Esophagus squamous epithelium (tissue), 5 donors: Measurements from ENCODE around the gene PIP5KL1. TPM values are rescaled to one million over a fixed set of nuclear protein-coding genes. Genes with fewer than 3 reads are reported as not detected.

Experiments
- DNase-seq: peaks from one replicate; lab custom pipeline; 2025; lab: John Stamatoyannopoulos, UW
- H3K27ac ChIP-seq, 4 donors: fragments of 200-600 bp; sonication (generic); one replicate each; pipeline ENCODE4 v1.5.1; 2016 to 2019; ENCODE audit warnings: mild to moderate bottlenecking in 1 of 4
- H3K27me3 ChIP-seq, 4 donors: fragments of 200-600 bp; sonication (generic); 1 replicate in 3 of 4; 2 replicates in 1 of 4; pipeline versions ENCODE4 v1.5.1 to v1.6.0; 2017 to 2021; ENCODE audit warnings: antibody characterized with exemption in 1 of 4
- H3K36me3 ChIP-seq, 3 donors: fragments of 200-600 bp; sonication (generic); one replicate each; pipeline ENCODE4 v1.5.1; 2016 to 2019
- H3K4me1 ChIP-seq, 3 donors: fragments of 200-600 bp; sonication (generic); one replicate each; pipeline ENCODE4 v1.5.1; 2017 to 2019
- H3K4me3 ChIP-seq, 4 donors: fragments of 200-600 bp; sonication (generic); 1 replicate in 3 of 4; 2 replicates in 1 of 4; pipeline ENCODE4 v1.5.1; 2016 to 2019; ENCODE audit warnings: mild to moderate bottlenecking in 2 of 4, moderate library complexity in 1 of 4
- H3K9me3 ChIP-seq, 3 donors: fragments of 200-600 bp; sonication (generic); one replicate each; pipeline ENCODE4 v1.5.1; 2016 to 2019
- POLR2A ChIP-seq, 4 donors: fragments of 450-650 bp; IDR thresholded peaks; one replicate each; pipeline ENCODE4 v1.6.1; 2017; ENCODE audit warnings: antibody characterized with exemption in 4 of 4, mild to moderate bottlenecking in 4 of 4, moderate library complexity in 3 of 4
- WGBS, 2 donors: methylation state at CpG; one replicate each; pipeline ENCODE4 v1.1.5; 2018; 5-methylcytosine and 5-hydroxymethylcytosine counted together
- intact Hi-C: fragments of 100-400 bp; cut with DNase I; formaldehyde crosslinking; loops from one replicate; pipeline ENCODE4 v1.15.0; 2022
- total RNA-seq, 4 donors: library from RNA; depleted of rRNA; stranded (reverse); fragments of >200 nt; gene quantifications; one replicate each; pipeline ENCODE4 v1.1.0, GENCODE V29; 2016
- TF ChIP-seq, protein P1 (sequence below), 6 experiments: fragments of 450-650 bp in 4 of 6; fragments of 200-600 bp in 2 of 6; sonication (generic) in 2 of 6; IDR thresholded peaks; one replicate each; pipeline ENCODE4 v1.5.1; 2016 to 2019; ENCODE audit warnings: antibody characterized with exemption in 6 of 6, mild to moderate bottlenecking in 4 of 6, moderate library complexity in 4 of 6
- donor health status: DM: yes; HTN: yes; CAD: no.

The PIP5KL1 gene
- total RNA-seq, 4 donors from 2014 or later = 3.1 to 4.6 (median 3.6) TPM; not detected in 1

DNA sequence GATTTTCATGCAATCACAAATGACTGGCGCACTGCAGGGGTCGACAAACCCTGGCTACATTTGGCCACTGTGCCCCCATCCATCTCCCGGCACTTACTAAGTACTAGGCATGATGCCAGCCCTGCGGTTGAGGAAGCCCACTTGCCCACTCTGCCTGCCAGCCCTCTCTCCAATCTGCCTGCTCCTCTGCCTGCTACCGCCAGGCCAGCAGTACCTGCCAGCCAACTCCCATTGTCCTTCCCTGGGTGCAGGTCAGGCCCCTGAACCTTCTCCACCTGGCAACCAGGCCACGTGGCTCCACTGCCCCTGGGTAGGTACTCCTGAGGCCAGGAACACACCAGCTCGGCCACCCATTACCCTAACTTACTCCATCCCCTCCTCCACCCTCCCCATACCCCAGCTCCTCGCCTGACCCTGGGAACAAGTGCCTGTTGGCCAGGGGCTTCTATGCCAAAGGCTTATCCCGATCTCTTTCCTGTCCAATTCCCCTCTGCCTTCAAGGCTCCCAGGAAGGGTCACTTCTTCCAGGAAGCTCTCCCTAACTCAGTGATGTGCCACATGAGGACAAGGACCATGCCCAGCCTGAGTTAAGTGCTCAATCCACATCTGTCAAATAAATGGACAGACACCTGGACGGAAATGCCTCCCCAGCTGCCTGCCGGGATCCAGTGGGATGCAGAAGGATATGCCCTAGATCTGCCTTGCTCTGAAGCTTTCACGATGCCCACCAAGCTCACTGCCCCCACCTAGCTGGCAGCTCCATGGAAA, 43.6 kb upstream of the PIP5KL1 start:
- H3K36me3 ChIP-seq = no peaks in the 10 kb centered on the region
- H3K27ac ChIP-seq = peak overlapping the region; percentile 95 to 99 (median 97)
- H3K4me1 ChIP-seq = peaks cover 94 to 100% (median 100%) of the 10 kb centered on the region in 3 donors
- WGBS, 2 donors = 61 to 63% methylated on average over 10 to 12 of the region's 12 CpGs
- intact Hi-C loops = no loop called here
- TF ChIP-seq POLR2A (IDR thresholded peaks at IDR 0.05) = no peak
- TF ChIP-seq, protein P1, sequence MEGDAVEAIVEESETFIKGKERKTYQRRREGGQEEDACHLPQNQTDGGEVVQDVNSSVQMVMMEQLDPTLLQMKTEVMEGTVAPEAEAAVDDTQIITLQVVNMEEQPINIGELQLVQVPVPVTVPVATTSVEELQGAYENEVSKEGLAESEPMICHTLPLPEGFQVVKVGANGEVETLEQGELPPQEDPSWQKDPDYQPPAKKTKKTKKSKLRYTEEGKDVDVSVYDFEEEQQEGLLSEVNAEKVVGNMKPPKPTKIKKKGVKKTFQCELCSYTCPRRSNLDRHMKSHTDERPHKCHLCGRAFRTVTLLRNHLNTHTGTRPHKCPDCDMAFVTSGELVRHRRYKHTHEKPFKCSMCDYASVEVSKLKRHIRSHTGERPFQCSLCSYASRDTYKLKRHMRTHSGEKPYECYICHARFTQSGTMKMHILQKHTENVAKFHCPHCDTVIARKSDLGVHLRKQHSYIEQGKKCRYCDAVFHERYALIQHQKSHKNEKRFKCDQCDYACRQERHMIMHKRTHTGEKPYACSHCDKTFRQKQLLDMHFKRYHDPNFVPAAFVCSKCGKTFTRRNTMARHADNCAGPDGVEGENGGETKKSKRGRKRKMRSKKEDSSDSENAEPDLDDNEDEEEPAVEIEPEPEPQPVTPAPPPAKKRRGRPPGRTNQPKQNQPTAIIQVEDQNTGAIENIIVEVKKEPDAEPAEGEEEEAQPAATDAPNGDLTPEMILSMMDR (IDR thresholded peaks at IDR 0.05) = no peak
- H3K9me3 ChIP-seq = no peaks in the 10 kb centered on the region
- no peak for DNase-seq
- H3K27me3 ChIP-seq = no peaks in the 10 kb centered on the region
- H3K4me3 ChIP-seq = peak overlapping the region in 2 of 4 donors; percentile 22 to 41

DNA sequence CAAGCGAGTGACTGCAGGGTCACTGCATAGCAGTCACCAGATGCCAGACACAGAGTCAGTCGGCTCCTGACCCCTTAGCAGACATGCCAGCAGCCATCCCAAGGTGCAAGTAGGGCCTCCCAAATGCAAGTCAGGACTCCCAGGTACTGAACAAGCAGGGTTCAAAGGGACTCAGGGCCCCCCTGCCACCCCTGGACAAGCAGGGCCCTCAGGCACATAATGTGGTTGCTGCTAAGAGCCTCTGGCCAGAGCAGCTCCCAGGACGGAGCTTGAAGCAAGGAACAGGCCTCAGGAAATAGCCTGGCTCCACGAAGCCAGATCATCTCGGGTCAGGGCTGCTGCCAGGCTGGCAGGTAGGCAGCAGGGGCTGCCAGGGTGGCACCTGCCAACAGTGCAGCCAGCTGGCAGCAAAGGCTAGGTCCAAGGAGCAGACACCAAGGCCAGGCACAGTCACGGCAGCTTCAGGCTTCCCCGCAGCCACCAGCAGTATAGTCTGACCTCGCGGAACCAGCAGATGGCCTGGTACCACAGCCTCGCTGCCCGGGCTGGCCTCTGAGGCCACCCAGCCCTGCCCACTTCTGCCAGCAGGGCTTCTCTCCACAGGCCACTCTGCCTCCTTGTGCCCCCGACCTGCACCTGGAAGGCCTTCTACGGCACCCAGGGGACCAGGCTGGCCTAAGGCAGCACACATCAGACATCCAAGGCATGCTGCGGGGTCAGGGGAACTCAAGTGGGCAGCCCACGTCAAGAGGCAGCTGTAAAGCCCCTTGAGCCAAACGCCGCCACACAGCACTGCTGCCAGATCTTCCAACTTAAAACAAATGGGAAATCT, 42.8 kb upstream of the PIP5KL1 start:
- WGBS, 2 donors = 27 to 64% methylated on average over 5 to 7 of the region's 17 CpGs
- intact Hi-C loops = no loop called here
- Histone ChIP-seq H3K27me3 (no peaks in the 10 kb centered on the region), H3K9me3 (no peaks in the 10 kb centered on the region), H3K4me1 (peaks cover 96 to 100% (median 100%) of the 10 kb centered on the region in 3 donors), H3K36me3 (no peaks in the 10 kb centered on the region), H3K27ac (peak overlapping the region; percentile 95 to 99 (median 97)), H3K4me3 (peak overlapping the region in 3 of 4 donors; percentile 2 to 41 (median 22))
- TF ChIP-seq, protein P1 (IDR thresholded peaks at IDR 0.05) = no peak
- TF ChIP-seq POLR2A (IDR thresholded peaks at IDR 0.05) = no peak
- DNase-seq = no peak

DNA sequence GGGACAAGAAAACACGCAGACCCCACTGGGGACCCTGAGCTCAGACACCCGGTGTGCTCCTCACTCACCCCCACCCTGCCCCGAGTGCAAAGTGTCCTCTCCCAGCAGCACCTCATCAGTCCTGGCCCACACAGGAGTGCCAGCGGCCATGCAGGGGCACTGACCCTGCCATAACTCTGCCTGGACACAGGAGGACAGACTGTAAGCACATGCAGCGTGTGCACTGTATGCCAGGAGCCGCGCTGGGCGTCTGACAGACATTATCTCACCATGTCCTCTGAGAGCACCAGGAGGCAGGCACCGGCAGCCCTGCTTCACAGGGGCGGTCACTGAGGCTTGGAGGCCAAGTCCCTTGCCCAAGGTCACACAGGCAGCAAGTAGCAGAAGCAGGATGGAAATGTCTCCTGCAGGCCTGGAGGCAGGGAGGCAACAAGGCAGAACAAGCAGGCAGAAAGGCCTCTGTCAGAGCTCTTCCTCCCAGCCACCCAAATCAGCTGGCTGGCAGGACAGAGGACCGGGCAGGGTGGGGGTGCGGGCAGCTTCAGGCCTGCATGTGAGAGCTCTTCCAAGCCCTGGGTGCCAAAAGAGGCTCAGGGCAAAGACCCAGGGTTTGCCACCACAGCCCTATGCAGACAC, 41.8 kb upstream of the PIP5KL1 start:
- intact Hi-C loops = no loop called here
- H3K4me1 ChIP-seq = peaks cover 95 to 100% (median 100%) of the 10 kb centered on the region in 3 donors
- H3K4me3 ChIP-seq = peak overlapping the region in 2 of 4 donors; percentile 22 to 41
- no peak for TF ChIP-seq POLR2A (IDR thresholded peaks at IDR 0.05)
- TF ChIP-seq, protein P1 (IDR thresholded peaks at IDR 0.05) = no peak
- H3K36me3 ChIP-seq = no peaks in the 10 kb centered on the region
- WGBS, 2 donors = 44 to 73% methylated on average over 3 to 7 of the region's 12 CpGs
- peak overlapping the region; percentile 95 to 99 (median 97) for H3K27ac ChIP-seq
- no peaks in the 10 kb centered on the region for H3K9me3 ChIP-seq
- no peak for DNase-seq
- H3K27me3 ChIP-seq = no peaks in the 10 kb centered on the region

DNA sequence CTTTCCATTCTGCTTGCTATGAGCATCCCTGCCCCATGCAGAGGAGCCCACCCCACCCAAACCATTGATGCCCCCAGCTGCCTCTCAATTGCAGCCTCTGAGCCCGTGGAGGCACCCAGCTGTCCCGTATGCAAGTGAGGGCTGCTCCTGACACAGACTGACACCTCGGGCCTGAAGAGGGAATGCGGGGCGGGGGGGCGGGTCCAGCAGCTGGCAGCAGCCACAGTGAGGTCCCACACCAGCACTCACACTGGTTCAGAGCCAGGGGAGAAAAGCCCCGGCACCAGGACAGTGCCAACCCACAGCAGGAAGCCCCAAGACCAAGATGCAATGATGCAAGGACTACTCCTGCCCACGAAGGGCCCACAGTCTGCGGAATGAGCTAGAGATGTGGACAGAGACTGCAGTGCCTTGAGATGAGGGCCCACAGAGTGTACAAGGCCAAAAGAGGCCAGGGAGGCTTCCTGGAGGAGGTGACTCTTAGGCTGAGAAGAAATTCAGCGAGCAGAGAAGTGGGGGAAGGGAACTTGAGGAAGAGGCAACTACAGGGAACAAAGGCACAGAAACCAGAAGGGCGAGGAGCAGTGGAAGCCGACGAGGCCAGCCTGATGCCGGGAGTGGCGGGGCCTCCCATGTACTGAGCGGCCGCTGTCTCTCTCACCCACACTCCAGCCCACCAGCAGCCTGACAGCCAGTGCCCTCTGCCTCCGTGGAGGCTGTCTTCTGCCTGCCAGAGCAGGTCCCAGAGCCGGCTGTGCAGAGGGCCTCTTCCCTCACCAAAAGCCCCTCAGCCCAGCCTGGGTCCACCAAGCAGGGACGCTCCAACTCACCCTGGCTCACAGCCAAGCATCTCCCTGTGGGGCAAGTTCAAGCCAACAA, 41.0 kb upstream of the PIP5KL1 start:
- 41 to 45% methylated on average over 10 of the region's 20 CpGs for WGBS, 2 donors
- Histone ChIP-seq H3K4me1 (peaks cover 97 to 100% (median 100%) of the 10 kb centered on the region in 3 donors), H3K27ac (peak overlapping the region; percentile 95 to 99 (median 97)), H3K36me3 (no peaks in the 10 kb centered on the region), H3K9me3 (no peaks in the 10 kb centered on the region), H3K4me3 (peak overlapping the region in 2 of 4 donors; percentile 22 to 41), H3K27me3 (no peaks in the 10 kb centered on the region)
- intact Hi-C loops = no loop called here
- no peak for DNase-seq
- TF ChIP-seq, protein P1 (IDR thresholded peaks at IDR 0.05) = no peak
- no peak for TF ChIP-seq POLR2A (IDR thresholded peaks at IDR 0.05)
